ENCODE results near the gene ASTN2.

The ASTN2 gene

DNA sequence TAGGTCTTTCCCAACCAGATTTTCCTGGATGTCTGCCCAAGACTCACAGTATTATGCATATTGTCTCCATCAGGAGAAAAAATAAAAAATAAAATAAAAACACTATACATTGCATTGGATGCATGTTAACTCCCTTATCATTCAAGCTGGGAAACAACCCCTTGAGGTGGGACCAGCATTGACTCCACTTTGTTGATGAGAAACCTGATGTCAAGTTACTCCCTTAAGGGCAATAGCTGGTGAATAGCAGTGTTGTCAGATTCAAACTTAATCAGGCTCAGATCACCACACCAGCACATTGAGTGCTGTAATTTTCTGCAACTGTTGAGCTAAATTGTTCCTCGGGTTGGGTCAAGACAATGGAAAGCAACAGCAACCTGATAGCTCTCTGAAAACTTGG is 991.7 kb downstream of the ASTN2 start:
- DNase-seq (no peak), ATAC-seq (ENCODE audit: insufficient read depth, low read depth) (no peak)
- Histone ChIP-seq H3K36me3 (ENCODE audit: insufficient read depth, low read length) (no peaks in the 10 kb centered on the region), H3K79me2 (ENCODE audit: insufficient read depth, low read length) (no peaks in the 10 kb centered on the region), H3K4me2 (ENCODE audit: insufficient read depth, low read length) (no peak overlapping the region), H3K27me3 (ENCODE audit: insufficient read depth, low read length, poor library complexity) (no peaks in the 10 kb centered on the region), H3K27ac (ENCODE audit: low read length) (no peak overlapping the region), H2AFZ (ENCODE audit: low read depth, low read length) (no peak overlapping the region), H3K9ac (ENCODE audit: low read depth, low read length) (no peak overlapping the region), H4K20me1 (ENCODE audit: insufficient read depth, low read length) (no peaks in the 10 kb centered on the region), H3K9me3 (ENCODE audit: insufficient read depth, low read length, severe bottlenecking) (no peaks in the 10 kb centered on the region), H3K4me3 (ENCODE audit: low read depth in 1 of 2, low read length in 2 of 2) (no peak overlapping the region), H3K4me1 (ENCODE audit: insufficient read depth, low read length) (no peaks in the 10 kb centered on the region)
- TF ChIP-seq, protein P1, sequence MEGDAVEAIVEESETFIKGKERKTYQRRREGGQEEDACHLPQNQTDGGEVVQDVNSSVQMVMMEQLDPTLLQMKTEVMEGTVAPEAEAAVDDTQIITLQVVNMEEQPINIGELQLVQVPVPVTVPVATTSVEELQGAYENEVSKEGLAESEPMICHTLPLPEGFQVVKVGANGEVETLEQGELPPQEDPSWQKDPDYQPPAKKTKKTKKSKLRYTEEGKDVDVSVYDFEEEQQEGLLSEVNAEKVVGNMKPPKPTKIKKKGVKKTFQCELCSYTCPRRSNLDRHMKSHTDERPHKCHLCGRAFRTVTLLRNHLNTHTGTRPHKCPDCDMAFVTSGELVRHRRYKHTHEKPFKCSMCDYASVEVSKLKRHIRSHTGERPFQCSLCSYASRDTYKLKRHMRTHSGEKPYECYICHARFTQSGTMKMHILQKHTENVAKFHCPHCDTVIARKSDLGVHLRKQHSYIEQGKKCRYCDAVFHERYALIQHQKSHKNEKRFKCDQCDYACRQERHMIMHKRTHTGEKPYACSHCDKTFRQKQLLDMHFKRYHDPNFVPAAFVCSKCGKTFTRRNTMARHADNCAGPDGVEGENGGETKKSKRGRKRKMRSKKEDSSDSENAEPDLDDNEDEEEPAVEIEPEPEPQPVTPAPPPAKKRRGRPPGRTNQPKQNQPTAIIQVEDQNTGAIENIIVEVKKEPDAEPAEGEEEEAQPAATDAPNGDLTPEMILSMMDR (IDR thresholded peaks at IDR 0.05; ENCODE audit: borderline replicate concordance, extremely low read depth, low read length, poor library complexity, severe bottlenecking): no peak
- no peak for TF ChIP-seq EZH2 (IDR thresholded peaks at IDR 0.05; ENCODE audit: borderline replicate concordance, low read depth, low read length, severe bottlenecking)

DNA sequence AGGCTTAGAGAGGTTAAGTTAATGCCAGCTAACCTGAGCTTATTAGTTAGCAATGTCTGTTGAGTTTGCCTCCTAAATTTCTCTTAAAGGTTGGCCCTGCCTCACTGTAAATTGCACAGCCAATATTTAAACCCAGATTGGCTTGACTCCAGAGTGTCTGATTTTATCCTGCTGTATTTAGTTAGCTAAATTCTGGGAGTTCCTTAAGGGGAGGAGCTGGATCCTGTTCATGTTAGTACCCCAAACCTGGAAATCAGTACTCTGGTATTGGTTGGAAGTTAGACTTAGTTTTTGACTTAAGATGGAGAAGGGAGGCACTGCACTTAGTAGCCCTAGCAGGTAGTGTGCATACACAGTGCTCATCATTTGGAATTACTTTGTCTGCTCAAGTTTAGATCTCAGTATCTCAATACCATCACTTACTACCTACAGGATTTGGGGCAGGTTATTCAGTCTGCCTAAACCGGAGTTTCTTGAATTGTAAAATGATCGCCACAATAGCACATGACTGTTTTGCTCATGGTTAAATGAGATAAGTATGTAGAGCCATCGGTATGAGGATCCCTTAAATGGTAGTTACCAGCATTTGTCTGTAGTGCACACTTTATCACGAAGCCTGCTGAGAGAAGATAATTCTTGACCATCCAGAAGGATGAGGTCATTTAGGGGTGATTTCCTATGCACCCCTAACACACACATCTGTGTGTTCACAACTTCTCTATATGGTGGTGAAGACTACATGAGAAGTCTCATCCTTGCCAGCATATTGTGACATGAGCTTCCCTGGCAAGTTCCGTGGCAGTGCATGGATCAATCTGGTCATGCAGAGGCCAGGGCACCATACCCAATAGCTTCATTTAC is 992.5 kb downstream of the ASTN2 start:
- ATAC-seq (ENCODE audit: insufficient read depth, low read depth): no peak
- Histone ChIP-seq H3K4me1 (ENCODE audit: insufficient read depth, low read length) (no peaks in the 10 kb centered on the region), H3K9me3 (ENCODE audit: insufficient read depth, low read length, severe bottlenecking) (no peaks in the 10 kb centered on the region), H3K27ac (ENCODE audit: low read length) (no peak overlapping the region), H3K27me3 (ENCODE audit: insufficient read depth, low read length, poor library complexity) (no peaks in the 10 kb centered on the region), H2AFZ (ENCODE audit: low read depth, low read length) (no peak overlapping the region), H3K4me2 (ENCODE audit: insufficient read depth, low read length) (no peak overlapping the region), H3K36me3 (ENCODE audit: insufficient read depth, low read length) (no peaks in the 10 kb centered on the region), H3K9ac (ENCODE audit: low read depth, low read length) (no peak overlapping the region), H3K4me3 (ENCODE audit: low read depth in 1 of 2, low read length in 2 of 2) (no peak overlapping the region), H3K79me2 (ENCODE audit: insufficient read depth, low read length) (no peaks in the 10 kb centered on the region), H4K20me1 (ENCODE audit: insufficient read depth, low read length) (no peaks in the 10 kb centered on the region)
- TF ChIP-seq, protein P1 (IDR thresholded peaks at IDR 0.05; ENCODE audit: borderline replicate concordance, extremely low read depth, low read length, poor library complexity, severe bottlenecking): no peak
- no peak for TF ChIP-seq EZH2 (IDR thresholded peaks at IDR 0.05; ENCODE audit: borderline replicate concordance, low read depth, low read length, severe bottlenecking)
- DNase-seq: no peak

DNA sequence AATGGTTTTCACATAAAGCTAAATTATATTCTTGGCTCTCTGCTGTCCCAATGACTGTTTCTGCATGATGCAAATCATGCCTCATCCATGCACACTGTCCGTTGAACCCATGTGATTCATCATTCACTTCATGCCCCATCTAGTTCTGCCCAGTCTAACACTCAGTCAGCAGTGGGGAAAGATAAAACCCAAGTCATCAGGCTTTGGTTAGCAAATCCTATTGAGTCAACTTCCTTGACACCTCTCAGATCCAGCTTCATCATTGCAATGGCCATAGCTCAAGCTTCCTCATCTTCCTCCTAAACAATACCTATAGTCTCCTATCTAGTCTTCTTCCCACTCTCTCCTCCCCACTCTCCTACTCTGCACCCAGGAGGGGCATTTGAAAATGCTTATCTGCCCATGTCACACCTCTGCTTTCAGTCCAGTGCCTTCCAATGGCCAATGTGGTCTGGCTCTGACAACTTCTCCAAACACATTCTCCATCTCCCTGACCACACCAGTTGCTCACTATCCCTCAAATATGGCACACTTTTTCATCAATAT is 993.8 kb downstream of the ASTN2 start:
- no peak for DNase-seq

More for the DNA sequence above, 993.8 kb downstream of the ASTN2 start:
- Histone ChIP-seq H3K27ac (ENCODE audit: low read length) (no peak overlapping the region), H2AFZ (ENCODE audit: low read depth, low read length) (no peak overlapping the region), H3K4me1 (ENCODE audit: insufficient read depth, low read length) (no peaks in the 10 kb centered on the region), H3K4me2 (ENCODE audit: insufficient read depth, low read length) (no peak overlapping the region), H4K20me1 (ENCODE audit: insufficient read depth, low read length) (no peaks in the 10 kb centered on the region), H3K27me3 (ENCODE audit: insufficient read depth, low read length, poor library complexity) (no peaks in the 10 kb centered on the region), H3K4me3 (ENCODE audit: low read depth in 1 of 2, low read length in 2 of 2) (no peak overlapping the region), H3K79me2 (ENCODE audit: insufficient read depth, low read length) (no peaks in the 10 kb centered on the region), H3K36me3 (ENCODE audit: insufficient read depth, low read length) (no peaks in the 10 kb centered on the region), H3K9ac (ENCODE audit: low read depth, low read length) (no peak overlapping the region), H3K9me3 (ENCODE audit: insufficient read depth, low read length, severe bottlenecking) (no peaks in the 10 kb centered on the region)
- ATAC-seq (ENCODE audit: insufficient read depth, low read depth): no peak
- TF ChIP-seq EZH2 (IDR thresholded peaks at IDR 0.05; ENCODE audit: borderline replicate concordance, low read depth, low read length, severe bottlenecking): no peak
- TF ChIP-seq, protein P1 (IDR thresholded peaks at IDR 0.05; ENCODE audit: borderline replicate concordance, extremely low read depth, low read length, poor library complexity, severe bottlenecking): no peak

Data from DND-41 (cell line).